Naive thymus-derived CD4-positive, alpha-beta T cell (primary cell): ENCODE data around the gene GRWD1. TPM values are rescaled to one million over a fixed set of nuclear protein-coding genes. Genes with fewer than 3 reads are reported as not detected.

ENCODE experiments used
- ATAC-seq: fragments of 150-1000 bp; cut with Tn5 transposase; 2 replicates; pipeline ENCODE4 v1.10.0; 2021; ENCODE audit warnings: mild to moderate bottlenecking, moderate library complexity
- CTCF ChIA-PET: fragments of 350-600 bp; sonication (Branson Sonifier 250); formaldehyde crosslinking; loops from one replicate; lab custom pipeline; 2021; ENCODE audit warnings: antibody characterized with exemption; lab: Charles Lee
- POLR2A ChIA-PET: fragments of 350-600 bp; sonication (Branson Sonifier 250); formaldehyde crosslinking; loops from one replicate; lab custom pipeline; 2021; ENCODE audit warnings: antibody characterized with exemption, inconsistent platforms; lab: Charles Lee
- DNase-seq, 9 donors: peaks; one replicate each; pipeline versions ENCODE4 v3.0.0 to v3.0.0-alpha.2; 2020 to 2022; ENCODE audit warnings: mixed read lengths in 1 of 9
- H3K27ac ChIP-seq: one replicate; pipeline ENCODE4 v1.7.0; 2013; ENCODE audit warnings: mild to moderate bottlenecking, low read depth, low read length, moderate library complexity
- H3K27me3 ChIP-seq, 2 donors: one replicate each; pipeline ENCODE4 v1.7.0; 2013; ENCODE audit warnings: low read length in 2 of 2, mild to moderate bottlenecking in 2 of 2, moderate library complexity in 2 of 2; ENCODE audit not compliant: control insufficient read depth in 2 of 2, insufficient read depth in 2 of 2
- H3K36me3 ChIP-seq, 3 experiments: 1 replicate in 2 of 3; 2 replicates in 1 of 3; pipeline ENCODE4 v1.7.0; 2013; ENCODE audit warnings: low read length in 3 of 3, mild to moderate bottlenecking in 3 of 3, moderate library complexity in 1 of 3; ENCODE audit not compliant: insufficient read depth in 3 of 3, control insufficient read depth in 2 of 3
- H3K4me1 ChIP-seq, 2 donors: one replicate each; pipeline ENCODE4 v1.7.0; 2013; ENCODE audit warnings: low read length in 2 of 2, mild to moderate bottlenecking in 2 of 2, moderate library complexity in 1 of 2; ENCODE audit not compliant: control insufficient read depth in 2 of 2, insufficient read depth in 2 of 2
- H3K4me3 ChIP-seq: 2 replicates; pipeline ENCODE4 v1.7.0; 2013; ENCODE audit warnings: mild to moderate bottlenecking, low read length
- H3K9me3 ChIP-seq, 3 experiments: 1 replicate in 2 of 3; 2 replicates in 1 of 3; pipeline ENCODE4 v1.7.0; 2013; ENCODE audit warnings: low read length in 3 of 3; ENCODE audit not compliant: control insufficient read depth in 2 of 3
- H3K27ac Mint-ChIP-seq, 9 donors: one replicate each; pipeline ENCODE4 v1.8.0; 2020 to 2022; ENCODE audit warnings: mixed read lengths in 9 of 9, mild to moderate bottlenecking in 8 of 9, moderate library complexity in 5 of 9, inconsistent platforms in 2 of 9
- H3K27me3 Mint-ChIP-seq, 5 donors: one replicate each; pipeline ENCODE4 v1.8.0; 2021 to 2022; ENCODE audit warnings: mixed read lengths in 5 of 5, mild to moderate bottlenecking in 1 of 5
- H3K36me3 Mint-ChIP-seq, 5 donors: one replicate each; pipeline ENCODE4 v1.8.0; 2020 to 2022; ENCODE audit warnings: mixed read lengths in 5 of 5, mild to moderate bottlenecking in 3 of 5, inconsistent platforms in 1 of 5
- H3K4me1 Mint-ChIP-seq, 7 donors: one replicate each; pipeline ENCODE4 v1.8.0; 2020 to 2022; ENCODE audit warnings: mixed read lengths in 7 of 7, mild to moderate bottlenecking in 3 of 7, inconsistent platforms in 1 of 7
- H3K4me3 Mint-ChIP-seq, 10 donors: one replicate each; pipeline ENCODE4 v1.8.0; 2020 to 2022; ENCODE audit warnings: mild to moderate bottlenecking in 10 of 10, mixed read lengths in 10 of 10, moderate library complexity in 6 of 10, inconsistent platforms in 2 of 10
- H3K9me3 Mint-ChIP-seq, 11 donors: one replicate each; pipeline ENCODE4 v1.8.0; 2020 to 2022; ENCODE audit warnings: mixed read lengths in 11 of 11, mild to moderate bottlenecking in 4 of 11, inconsistent platforms in 1 of 11, moderate library complexity in 1 of 11
- intact Hi-C, 2 donors: fragments of 100-400 bp; cut with micrococcal nuclease; formaldehyde crosslinking; loops; one replicate each; pipeline ENCODE4 v1.15.1; 2023
- polyA plus RNA-seq, 2 donors: library from polyadenylated mRNA; unstranded; fragments of 300-500 nt; fragmentation: Illumina TruSeq; gene quantifications; one replicate each; pipeline ENCODE4 v1.2.3, GENCODE V29; 2021
- total RNA-seq, 6 experiments: library from RNA in 5 of 6; stranded (reverse) in 5 of 6; gene quantifications; 1 replicate in 5 of 6; 2 replicates in 1 of 6; pipeline ENCODE4 v1.2.3 and lab custom pipeline; 2021 to 2026

GRWD1 gene
- total and polyA plus RNA-seq, 7 experiments from 2014 or later, result 26.1 to 51.6 (median 40.3) TPM

DNA sequence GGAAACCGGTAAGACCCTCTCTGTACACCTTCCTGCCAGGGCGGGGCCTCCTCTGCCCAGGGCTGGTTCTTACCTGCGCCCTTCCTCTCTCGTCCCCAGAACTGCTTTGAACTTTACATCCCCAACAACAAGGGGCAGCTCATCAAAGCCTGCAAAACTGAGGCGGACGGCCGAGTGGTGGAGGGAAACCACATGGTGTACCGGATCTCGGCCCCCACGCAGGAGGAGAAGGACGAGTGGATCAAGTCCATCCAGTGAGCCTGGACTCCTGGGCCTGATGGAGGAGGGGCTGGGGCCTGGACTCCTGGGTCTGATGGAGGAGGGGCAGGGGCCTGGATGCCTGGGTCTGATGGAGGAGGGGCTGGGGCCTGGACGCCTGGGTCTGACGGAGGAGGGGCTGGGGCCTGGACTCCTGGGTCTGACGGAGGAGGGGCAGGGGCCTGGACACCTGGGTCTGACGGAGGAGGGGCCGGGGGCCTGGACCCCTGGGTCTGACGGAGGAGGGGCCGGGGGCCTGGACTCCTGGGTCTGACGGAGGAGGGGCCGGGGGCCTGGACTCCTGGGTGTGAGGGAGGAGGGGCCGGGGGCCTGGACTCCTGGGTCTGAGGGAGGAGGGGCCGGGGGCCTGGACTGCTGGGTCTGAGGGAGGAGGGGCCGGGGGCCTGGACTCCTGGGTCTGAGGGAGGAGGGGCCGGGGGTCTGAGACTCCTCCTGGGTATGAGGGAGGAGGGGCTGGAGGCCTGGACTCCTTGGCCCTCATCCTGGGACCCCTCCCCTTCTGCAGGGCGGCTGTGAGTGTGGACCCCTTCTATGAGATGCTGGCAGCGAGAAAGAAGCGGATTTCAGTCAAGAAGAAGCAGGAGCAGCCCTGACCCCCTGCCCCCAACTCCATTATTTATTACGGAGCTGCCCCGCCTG, 32.8 kb downstream of the GRWD1 start:
- ChIA-PET POLR2A (interaction anchor here (0.7 to 3.5 kb wide), 2 partner anchors 8 to 95 kb away, joined by 4 to 15 read pairs; no protein-coding TSS in a partner anchor), CTCF (interaction anchor here (0.7 to 1.7 kb wide), 3 partner anchors 11 to 886 kb away, joined by 3 to 8 read pairs (median 3); no protein-coding TSS in a partner anchor)
- DNase-seq, result no peak
- Mint-ChIP-seq H3K4me1 (peaks cover 6 to 35% (median 24%) of the 10 kb centered on the region in 7 donors), H3K36me3 (peaks cover 0 to 15% (median 0%) of the 10 kb centered on the region in 5 donors), H3K4me3 (no peak overlapping the region), H3K27ac (peak overlapping the region in 1 of 9 donors; percentile 89), H3K9me3 (no peaks in the 10 kb centered on the region), H3K27me3 (no peaks in the 10 kb centered on the region)
- peaks cover 3 to 9% of the 10 kb centered on the region in 2 donors for H3K4me1 ChIP-seq
- no peak for ATAC-seq
- no peaks in the 10 kb centered on the region for H3K27me3 ChIP-seq
- H3K36me3 ChIP-seq, result peaks cover 0 to 57% (median 0%) of the 10 kb centered on the region in 3 experiments
- no peaks in the 10 kb centered on the region for H3K9me3 ChIP-seq
- intact Hi-C loops, result no loop called here
- no peak overlapping the region for H3K27ac ChIP-seq
- no peak overlapping the region for H3K4me3 ChIP-seq

- DNase-seq, result no peak
- H3K9me3 ChIP-seq, result no peaks in the 10 kb centered on the region
- peaks cover 0 to 46% (median 0%) of the 10 kb centered on the region in 3 experiments for H3K36me3 ChIP-seq
- no peaks in the 10 kb centered on the region for H3K27me3 ChIP-seq
- Mint-ChIP-seq H3K27me3 (no peaks in the 10 kb centered on the region), H3K36me3 (peaks cover 0 to 12% (median 6%) of the 10 kb centered on the region in 5 donors), H3K4me1 (peaks cover 6 to 29% (median 22%) of the 10 kb centered on the region in 7 donors), H3K27ac (peak overlapping the region; percentile 48 to 93 (median 83)), H3K9me3 (no peaks in the 10 kb centered on the region), H3K4me3 (peak overlapping the region; percentile 81 to 90 (median 86))
- CTCF ChIA-PET, result interaction anchor here (0.7 to 1.7 kb wide), 2 partner anchors 10 to 32 kb away, joined by 3 to 8 read pairs; no protein-coding TSS in a partner anchor
- H3K4me1 ChIP-seq, result peaks cover 3 to 9% of the 10 kb centered on the region in 2 donors
- no peak overlapping the region for H3K4me3 ChIP-seq
- ATAC-seq, result no peak
- peak overlapping the region; percentile 79 for H3K27ac ChIP-seq
- POLR2A ChIA-PET, result interaction anchor here (0.7 to 3.5 kb wide), 4 partner anchors 9 to 734 kb away, joined by 3 to 15 read pairs (median 4); partner anchors contain the start of genes RPL18 and SPHK2
- intact Hi-C loops, result loop anchor here in 1 of 2 donors (1.0 to 5.0 kb wide), 3 partner anchors 10 to 32 kb away; partner anchors contain the start of genes CYTH2 and GRWD1
Measured at GRCh38 chr19:48479686-48480085, 33.9 kb downstream of the GRWD1 start.

DNA sequence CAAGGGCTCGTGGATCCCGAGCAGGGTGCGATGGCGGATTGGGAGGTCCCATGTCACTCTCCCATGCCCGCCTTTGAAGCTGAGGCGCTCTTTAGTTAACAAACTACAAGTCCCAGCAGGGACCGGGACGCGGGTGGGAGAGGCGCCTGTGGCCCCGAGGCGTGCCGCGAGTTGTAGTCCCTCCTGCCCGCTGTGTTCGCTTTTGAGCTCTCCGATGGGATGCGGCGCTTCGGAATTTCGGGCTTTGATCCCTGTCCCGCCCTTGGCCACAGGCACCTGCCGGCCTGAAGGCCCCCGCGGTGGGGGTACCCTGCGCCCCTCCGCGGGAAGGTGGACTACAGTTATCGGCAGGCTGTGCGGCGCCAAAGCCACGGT, 34.4 kb downstream of the GRWD1 start:
- intact Hi-C loops, result loop anchor here in 1 of 2 donors (1.0 to 5.0 kb wide), 3 partner anchors 9 to 33 kb away; partner anchors contain the start of genes CYTH2 and GRWD1
- peak; percentile 72 for ATAC-seq
- peak in 4 of 9 donors; percentile 28 to 49 (median 38) for DNase-seq
- Histone ChIP-seq H3K36me3 (peaks cover 0 to 41% (median 0%) of the 10 kb centered on the region in 3 experiments), H3K27ac (peak overlapping the region; percentile 79), H3K4me1 (peaks cover 3 to 9% of the 10 kb centered on the region in 2 donors), H3K27me3 (no peaks in the 10 kb centered on the region), H3K9me3 (no peaks in the 10 kb centered on the region), H3K4me3 (peak overlapping the region; percentile 68)
- Mint-ChIP-seq H3K4me3 (peak overlapping the region; percentile 81 to 90 (median 86)), H3K27ac (peak overlapping the region; percentile 66 to 93 (median 86)), H3K4me1 (peaks cover 6 to 29% (median 22%) of the 10 kb centered on the region in 7 donors), H3K27me3 (no peaks in the 10 kb centered on the region), H3K9me3 (no peaks in the 10 kb centered on the region), H3K36me3 (peaks cover 0 to 9% (median 6%) of the 10 kb centered on the region in 5 donors)
- POLR2A ChIA-PET, result interaction anchor here (0.7 to 3.5 kb wide), 5 partner anchors 10 to 734 kb away, joined by 3 to 15 read pairs (median 4); partner anchors contain the start of genes RPL18 and SPHK2
- CTCF ChIA-PET, result interaction anchor here (1.7 kb wide), 1 partner anchor 10 kb away, joined by 8 read pairs; no protein-coding TSS in a partner anchor

GRCh38 chr19:48480558-48481500, 35.0 kb downstream of the GRWD1 start:
- Histone ChIP-seq H3K9me3 (no peaks in the 10 kb centered on the region), H3K27ac (peak overlapping the region; percentile 79), H3K4me1 (peaks cover 3 to 9% of the 10 kb centered on the region in 2 donors), H3K27me3 (no peaks in the 10 kb centered on the region), H3K36me3 (peaks cover 0 to 35% (median 0%) of the 10 kb centered on the region in 3 experiments), H3K4me3 (peak overlapping the region; percentile 68)
- Mint-ChIP-seq H3K27ac (peak overlapping the region in 8 of 9 donors; percentile 79 to 93 (median 88)), H3K9me3 (no peaks in the 10 kb centered on the region), H3K36me3 (peaks cover 0 to 7% (median 6%) of the 10 kb centered on the region in 5 donors), H3K4me3 (peak overlapping the region; percentile 81 to 90 (median 86)), H3K4me1 (peaks cover 6 to 29% (median 22%) of the 10 kb centered on the region in 7 donors), H3K27me3 (no peaks in the 10 kb centered on the region)
- DNase-seq, result peak; percentile 50 to 69 (median 58)
- POLR2A ChIA-PET, result interaction anchor here (0.6 to 3.5 kb wide), 12 partner anchors 9 to 735 kb away, joined by 3 to 15 read pairs (median 3); partner anchors contain the start of genes GRWD1, RPL18 and SPHK2
- intact Hi-C loops, result loop anchor here in 1 of 2 donors (1.0 to 5.0 kb wide), 3 partner anchors 8 to 34 kb away; partner anchors contain the start of genes CYTH2 and GRWD1
- CTCF ChIA-PET, result interaction anchor here (1.7 to 1.9 kb wide), 2 partner anchors 9 kb away, joined by 8 to 9 read pairs; no protein-coding TSS in a partner anchor
- peak; percentile 82 for ATAC-seq

DNA sequence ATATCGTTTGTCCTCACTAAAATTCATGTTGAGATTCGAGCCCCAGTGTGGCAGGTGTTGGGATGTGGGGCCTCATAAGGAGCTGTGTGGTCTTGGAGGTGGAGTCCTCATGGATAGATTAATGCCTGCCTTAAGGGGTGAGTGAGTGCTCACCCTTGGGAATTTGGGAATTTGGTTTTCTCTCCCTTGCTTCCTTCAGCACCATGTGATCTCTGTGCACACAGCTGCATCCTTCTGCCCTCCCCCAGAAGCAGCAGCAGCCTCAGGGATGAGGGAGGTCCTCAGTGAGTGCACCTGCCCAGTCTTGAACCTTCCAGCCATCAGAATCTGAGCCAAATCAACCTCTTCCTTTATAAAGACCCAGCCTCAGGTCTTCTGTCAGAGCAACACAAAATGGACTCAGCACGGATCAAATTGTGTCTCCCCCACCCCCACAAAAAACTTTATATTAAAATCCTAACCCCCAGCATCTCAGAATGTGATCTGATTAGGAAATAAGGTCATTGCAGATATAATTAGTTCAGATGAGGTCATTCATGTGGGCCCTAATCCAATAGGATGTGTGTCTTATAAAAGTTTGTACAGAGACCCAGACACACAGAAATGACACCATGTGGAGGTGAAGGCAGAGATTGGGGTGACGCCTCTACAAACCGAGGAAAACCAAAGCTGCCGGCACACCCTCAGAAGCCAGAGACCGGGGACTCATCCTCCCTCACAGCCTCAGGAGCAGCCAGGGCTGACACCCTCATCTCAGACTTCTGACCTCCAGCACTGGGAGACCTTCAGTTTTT, 36.3 kb downstream of the GRWD1 start:
- peaks cover 6 to 29% (median 22%) of the 10 kb centered on the region in 7 donors for H3K4me1 Mint-ChIP-seq
- ChIA-PET CTCF (interaction anchor here (1.9 kb wide), 1 partner anchor 8 kb away, joined by 9 read pairs; no protein-coding TSS in a partner anchor), POLR2A (interaction anchor here (1.0 to 3.5 kb wide), 5 partner anchors 8 to 102 kb away, joined by 3 to 15 read pairs (median 7); no protein-coding TSS in a partner anchor)
- ATAC-seq (no peak), DNase-seq (no peak)
- Histone ChIP-seq H3K9me3 (no peaks in the 10 kb centered on the region), H3K4me3 (no peak overlapping the region), H3K27me3 (no peaks in the 10 kb centered on the region), H3K36me3 (peaks cover 0 to 25% (median 0%) of the 10 kb centered on the region in 3 experiments), H3K4me1 (peaks cover 3 to 9% of the 10 kb centered on the region in 2 donors), H3K27ac (no peak overlapping the region)
- peaks cover 0 to 10% (median 5%) of the 10 kb centered on the region in 5 donors for H3K36me3 Mint-ChIP-seq
- H3K27ac Mint-ChIP-seq, result peak overlapping the region in 8 of 9 donors; percentile 3 to 89 (median 68)
- no peaks in the 10 kb centered on the region for H3K9me3 Mint-ChIP-seq
- H3K27me3 Mint-ChIP-seq, result no peaks in the 10 kb centered on the region
- H3K4me3 Mint-ChIP-seq, result peak overlapping the region in 9 of 10 donors; percentile 28 to 89 (median 84)
- intact Hi-C loops, result loop anchor here in 1 of 2 donors (5.0 kb wide), 1 partner anchor 35 kb away; the partner anchor contains the start of gene GRWD1
